ENCODE measurements around the gene GPR141.

GPR141 gene

DNA sequence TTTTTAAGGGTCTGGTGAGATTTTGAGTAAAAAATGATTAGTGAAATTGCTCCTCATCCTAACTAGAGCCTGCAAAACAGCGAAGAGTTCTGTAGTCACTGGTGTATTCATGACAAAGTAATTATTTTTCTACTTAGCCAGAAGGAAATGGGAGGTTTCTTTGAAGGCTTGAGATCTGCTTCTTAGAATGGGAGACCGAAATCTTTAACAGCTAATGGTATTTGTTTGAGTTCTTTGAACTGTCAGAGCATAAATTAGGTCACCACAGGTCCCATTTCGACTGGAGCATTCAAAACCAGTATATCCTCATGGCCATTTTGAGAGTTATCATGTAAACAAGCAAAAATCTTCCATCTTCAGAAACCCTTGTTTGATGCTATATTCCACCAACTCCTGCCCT lies 87.8 kb downstream of the GPR141 start:
- no peak for FAIRE-seq
- no peak for DNase-seq (ENCODE audit: insufficient read length, low spot score)
- TF ChIP-seq POLR2AphosphoS5 (IDR thresholded peaks at IDR 0.05; ENCODE audit: low read depth, low read length) (no peak), TAF1 (IDR thresholded peaks at IDR 0.05; ENCODE audit: low read depth, low read length) (no peak), SPI1 (IDR thresholded peaks at IDR 0.05; ENCODE audit: low read depth, low read length) (no peak), PAX5 (IDR thresholded peaks at IDR 0.05; ENCODE audit: insufficient read depth, low read length, severe bottlenecking) (no peak), POU2F2 (IDR thresholded peaks at IDR 0.05; ENCODE audit: low read depth, low read length) (no peak), POLR2A (IDR thresholded peaks at IDR 0.05; ENCODE audit: low read depth, low read length) (no peak)

DNA sequence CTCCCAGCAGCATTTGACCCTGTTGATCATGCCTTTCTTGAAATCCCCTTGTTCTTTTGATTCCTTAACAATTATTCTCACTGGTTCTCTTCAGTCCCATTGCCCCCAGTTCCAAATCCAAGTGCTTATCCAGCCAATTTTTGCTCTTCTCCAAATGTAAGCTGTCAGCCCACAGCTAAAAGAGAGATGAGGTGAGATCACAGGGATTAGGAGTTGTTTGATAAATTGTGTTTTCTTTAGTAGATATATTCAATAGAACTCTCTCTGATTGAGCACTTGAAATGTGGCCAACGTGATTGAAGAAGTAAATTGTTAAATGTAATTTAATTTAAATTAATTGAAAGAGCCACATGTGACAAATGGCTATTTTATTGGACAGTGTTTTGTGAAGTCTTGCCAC lies 88.2 kb downstream of the GPR141 start:
- DNase-seq (ENCODE audit: insufficient read length, low spot score): no peak
- no peak for FAIRE-seq
- TF ChIP-seq POLR2A (IDR thresholded peaks at IDR 0.05; ENCODE audit: low read depth, low read length): no peak
- TF ChIP-seq POU2F2 (IDR thresholded peaks at IDR 0.05; ENCODE audit: low read depth, low read length): no peak
- no peak for TF ChIP-seq PAX5 (IDR thresholded peaks at IDR 0.05; ENCODE audit: insufficient read depth, low read length, severe bottlenecking)
- TF ChIP-seq TAF1 (IDR thresholded peaks at IDR 0.05; ENCODE audit: low read depth, low read length): no peak
- TF ChIP-seq POLR2AphosphoS5 (IDR thresholded peaks at IDR 0.05; ENCODE audit: low read depth, low read length): no peak
- TF ChIP-seq SPI1 (IDR thresholded peaks at IDR 0.05; ENCODE audit: low read depth, low read length): no peak

GRCh38 chr7:37775921-37776320 lies 92.4 kb downstream of the GPR141 start:
- DNase-seq (ENCODE audit: insufficient read length, low spot score): no peak
- TF ChIP-seq TAF1 (IDR thresholded peaks at IDR 0.05; ENCODE audit: low read depth, low read length) (no peak), POLR2AphosphoS5 (IDR thresholded peaks at IDR 0.05; ENCODE audit: low read depth, low read length) (no peak), PAX5 (IDR thresholded peaks at IDR 0.05; ENCODE audit: insufficient read depth, low read length, severe bottlenecking) (no peak), SPI1 (IDR thresholded peaks at IDR 0.05; ENCODE audit: low read depth, low read length) (no peak), POU2F2 (IDR thresholded peaks at IDR 0.05; ENCODE audit: low read depth, low read length) (no peak), POLR2A (IDR thresholded peaks at IDR 0.05; ENCODE audit: low read depth, low read length) (no peak)
- FAIRE-seq: no peak

- DNase-seq (ENCODE audit: insufficient read length, low spot score): no peak
- FAIRE-seq: no peak
- TF ChIP-seq PAX5 (IDR thresholded peaks at IDR 0.05; ENCODE audit: insufficient read depth, low read length, severe bottlenecking) (no peak), POU2F2 (IDR thresholded peaks at IDR 0.05; ENCODE audit: low read depth, low read length) (no peak), TAF1 (IDR thresholded peaks at IDR 0.05; ENCODE audit: low read depth, low read length) (no peak), SPI1 (IDR thresholded peaks at IDR 0.05; ENCODE audit: low read depth, low read length) (no peak), POLR2AphosphoS5 (IDR thresholded peaks at IDR 0.05; ENCODE audit: low read depth, low read length) (no peak), POLR2A (IDR thresholded peaks at IDR 0.05; ENCODE audit: low read depth, low read length) (no peak)
Observed at GRCh38 chr7:37781156-37781555, 97.6 kb downstream of the GPR141 start.

- DNase-seq (ENCODE audit: insufficient read length, low spot score) (no peak), FAIRE-seq (no peak)
- TF ChIP-seq PAX5 (IDR thresholded peaks at IDR 0.05; ENCODE audit: insufficient read depth, low read length, severe bottlenecking): no peak
- TF ChIP-seq POLR2AphosphoS5 (IDR thresholded peaks at IDR 0.05; ENCODE audit: low read depth, low read length): no peak
- TF ChIP-seq POLR2A (IDR thresholded peaks at IDR 0.05; ENCODE audit: low read depth, low read length): no peak
Observed at GRCh38 chr7:37782166-37782565, 98.6 kb downstream of the GPR141 start.

- DNase-seq (ENCODE audit: insufficient read length, low spot score) (no peak), FAIRE-seq (peak; percentile 81)
- peak; percentile 88 for TF ChIP-seq SPI1 (IDR thresholded peaks at IDR 0.05; ENCODE audit: low read depth, low read length)
- no peak for TF ChIP-seq POLR2AphosphoS5 (IDR thresholded peaks at IDR 0.05; ENCODE audit: low read depth, low read length)
Observed at GRCh38 chr7:37784015-37784414, 100.4 kb downstream of the GPR141 start.

DNA sequence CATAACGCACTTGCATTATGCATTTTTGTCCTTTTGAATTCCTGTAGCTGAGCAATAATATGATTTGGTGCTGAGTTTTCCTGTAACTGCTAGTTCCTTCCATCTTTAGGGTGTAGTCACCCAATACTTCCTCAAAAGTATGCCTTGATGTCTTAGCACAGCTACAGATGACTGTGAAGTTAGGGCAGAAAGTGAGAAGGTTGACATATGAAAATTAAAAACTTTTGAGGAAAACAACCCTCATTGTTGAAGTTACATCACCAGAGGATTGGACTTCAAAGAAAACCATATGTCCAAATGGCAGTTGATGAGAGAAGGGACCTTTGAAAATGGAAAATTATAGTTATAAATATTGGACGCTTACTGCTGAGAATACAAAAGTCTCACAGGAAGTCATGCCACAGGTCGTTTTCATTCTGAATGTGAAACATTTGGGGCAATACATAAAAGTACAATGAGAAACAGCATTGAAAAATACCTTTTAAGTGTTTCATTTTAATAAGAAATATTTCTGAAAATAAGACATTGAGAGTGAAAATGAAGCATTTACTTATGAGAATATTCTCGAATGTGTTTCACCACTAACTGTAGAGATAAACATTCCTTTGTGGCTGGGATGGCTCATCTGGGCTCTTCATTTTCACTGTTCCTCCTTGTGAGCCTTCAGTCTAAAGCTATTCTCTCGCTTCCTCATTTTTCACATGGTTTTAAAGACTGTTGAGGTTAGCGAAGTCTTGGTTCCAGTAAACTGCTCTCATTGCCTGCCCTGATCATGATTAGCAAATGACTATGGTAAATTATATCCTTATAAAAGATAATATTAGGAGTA lies 103.4 kb downstream of the GPR141 start:
- FAIRE-seq (peak; percentile 98), DNase-seq (ENCODE audit: insufficient read length, low spot score) (peak; percentile 21)
- TF ChIP-seq POLR2A (IDR thresholded peaks at IDR 0.05; ENCODE audit: low read depth, low read length) (0 out of 2 replicates have a peak, but pooled peaks have one; percentile 18), SPI1 (IDR thresholded peaks at IDR 0.05; ENCODE audit: low read depth, low read length) (peak; percentile 99), TAF1 (IDR thresholded peaks at IDR 0.05; ENCODE audit: low read depth, low read length) (no peak; the same call in 1 of the 2 replicates), POLR2AphosphoS5 (IDR thresholded peaks at IDR 0.05; ENCODE audit: low read depth, low read length) (no peak), POU2F2 (IDR thresholded peaks at IDR 0.05; ENCODE audit: low read depth, low read length) (no peak), PAX5 (IDR thresholded peaks at IDR 0.05; ENCODE audit: insufficient read depth, low read length, severe bottlenecking) (peak; percentile 29)
